Measurements from ENCODE around the gene TMEM203.

The TMEM203 gene

DNA sequence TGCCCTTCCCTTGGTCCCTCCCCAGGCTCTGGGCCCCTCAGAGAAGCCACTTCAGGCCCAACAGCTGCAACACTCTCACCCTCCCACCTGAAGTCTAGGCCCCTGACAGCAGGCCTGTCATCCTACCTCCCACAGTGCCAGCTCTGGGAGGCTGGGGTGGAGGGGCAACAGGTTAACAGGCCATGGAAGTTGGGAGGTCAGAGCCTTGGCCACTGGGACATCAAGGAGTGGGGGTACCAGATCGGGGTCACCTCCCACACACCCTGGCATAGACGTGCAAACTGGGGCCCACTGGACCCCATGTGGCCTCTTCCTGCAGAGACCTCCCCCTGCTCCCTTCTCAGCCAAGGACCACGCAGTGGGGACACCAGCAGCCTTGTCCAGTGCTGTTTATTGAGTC is 14.2 kb downstream of the TMEM203 start:
- Histone ChIP-seq H2AFZ (ENCODE audit: low read depth, low read length) (no peak overlapping the region), H3K4me1 (ENCODE audit: low read length) (peaks cover 18% of the 10 kb centered on the region), H4K20me1 (ENCODE audit: insufficient read depth, low read length) (no peaks in the 10 kb centered on the region), H3K36me3 (replicated peaks; ENCODE audit: low read depth, low read length) (peaks cover 6% of the 10 kb centered on the region), H3K4me2 (ENCODE audit: low read length) (no peak overlapping the region), H3K9ac (ENCODE audit: low read length) (no peak overlapping the region), H3K4me3 (ENCODE audit: low read length) (no peak overlapping the region), H3K27me3 (ENCODE audit: low read depth, low read length) (no peaks in the 10 kb centered on the region), H3K79me2 (ENCODE audit: low read length) (peaks cover 41% of the 10 kb centered on the region), H3K27ac (ENCODE audit: low read length) (no peak overlapping the region), H3K9me3 (ENCODE audit: insufficient read depth, low read length) (no peaks in the 10 kb centered on the region)
- TF ChIP-seq, protein P1, sequence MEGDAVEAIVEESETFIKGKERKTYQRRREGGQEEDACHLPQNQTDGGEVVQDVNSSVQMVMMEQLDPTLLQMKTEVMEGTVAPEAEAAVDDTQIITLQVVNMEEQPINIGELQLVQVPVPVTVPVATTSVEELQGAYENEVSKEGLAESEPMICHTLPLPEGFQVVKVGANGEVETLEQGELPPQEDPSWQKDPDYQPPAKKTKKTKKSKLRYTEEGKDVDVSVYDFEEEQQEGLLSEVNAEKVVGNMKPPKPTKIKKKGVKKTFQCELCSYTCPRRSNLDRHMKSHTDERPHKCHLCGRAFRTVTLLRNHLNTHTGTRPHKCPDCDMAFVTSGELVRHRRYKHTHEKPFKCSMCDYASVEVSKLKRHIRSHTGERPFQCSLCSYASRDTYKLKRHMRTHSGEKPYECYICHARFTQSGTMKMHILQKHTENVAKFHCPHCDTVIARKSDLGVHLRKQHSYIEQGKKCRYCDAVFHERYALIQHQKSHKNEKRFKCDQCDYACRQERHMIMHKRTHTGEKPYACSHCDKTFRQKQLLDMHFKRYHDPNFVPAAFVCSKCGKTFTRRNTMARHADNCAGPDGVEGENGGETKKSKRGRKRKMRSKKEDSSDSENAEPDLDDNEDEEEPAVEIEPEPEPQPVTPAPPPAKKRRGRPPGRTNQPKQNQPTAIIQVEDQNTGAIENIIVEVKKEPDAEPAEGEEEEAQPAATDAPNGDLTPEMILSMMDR (IDR thresholded peaks at IDR 0.05; ENCODE audit: low read depth, low read length): no peak
- no peak for TF ChIP-seq EZH2phosphoT487 (IDR thresholded peaks at IDR 0.05; ENCODE audit: low read depth)

DNA sequence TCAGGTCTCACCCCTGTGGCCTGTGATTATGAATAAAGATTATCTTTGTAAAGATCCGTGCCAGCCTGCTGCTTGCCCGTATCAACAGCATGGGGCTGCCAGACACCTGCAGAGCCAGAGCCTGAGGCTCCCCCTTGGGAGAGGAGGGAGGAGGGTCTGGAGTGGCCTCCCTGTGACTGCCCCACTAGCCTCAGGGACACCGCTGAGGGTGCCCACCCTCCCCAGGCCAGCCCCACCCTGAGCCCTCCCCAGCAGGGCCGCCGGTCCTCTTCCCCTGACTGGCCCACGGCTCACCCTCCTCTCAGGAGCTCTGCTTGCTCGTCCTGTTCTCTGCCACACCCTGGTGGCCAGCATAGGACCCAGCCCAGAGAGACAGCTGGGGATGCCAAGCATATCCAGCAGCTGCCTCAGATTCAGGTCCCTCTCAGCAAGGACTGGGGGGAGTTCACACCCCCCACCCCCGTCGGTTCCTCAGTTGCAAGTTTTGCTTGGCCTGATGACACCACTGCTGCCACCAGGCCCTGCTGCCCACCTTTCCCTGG is 15.1 kb downstream of the TMEM203 start:
- H3K27me3 ChIP-seq (ENCODE audit: low read depth, low read length): no peaks in the 10 kb centered on the region
- H3K9me3 ChIP-seq (ENCODE audit: insufficient read depth, low read length): no peaks in the 10 kb centered on the region
- peaks cover 18% of the 10 kb centered on the region for H3K4me1 ChIP-seq (ENCODE audit: low read length)
- H3K9ac ChIP-seq (ENCODE audit: low read length): no peak overlapping the region
- H3K4me2 ChIP-seq (ENCODE audit: low read length): peak overlapping the region; percentile 90
- H3K4me3 ChIP-seq (ENCODE audit: low read length): no peak overlapping the region
- no peak overlapping the region for H3K27ac ChIP-seq (ENCODE audit: low read length)
- H3K79me2 ChIP-seq (ENCODE audit: low read length): peaks cover 46% of the 10 kb centered on the region
- no peak overlapping the region for H2AFZ ChIP-seq (ENCODE audit: low read depth, low read length)
- no peak for TF ChIP-seq EZH2phosphoT487 (IDR thresholded peaks at IDR 0.05; ENCODE audit: low read depth)
- TF ChIP-seq, protein P1 (IDR thresholded peaks at IDR 0.05; ENCODE audit: low read depth, low read length): no peak
- H4K20me1 ChIP-seq (ENCODE audit: insufficient read depth, low read length): no peaks in the 10 kb centered on the region
- H3K36me3 ChIP-seq (replicated peaks; ENCODE audit: low read depth, low read length): peaks cover 8% of the 10 kb centered on the region

DNA sequence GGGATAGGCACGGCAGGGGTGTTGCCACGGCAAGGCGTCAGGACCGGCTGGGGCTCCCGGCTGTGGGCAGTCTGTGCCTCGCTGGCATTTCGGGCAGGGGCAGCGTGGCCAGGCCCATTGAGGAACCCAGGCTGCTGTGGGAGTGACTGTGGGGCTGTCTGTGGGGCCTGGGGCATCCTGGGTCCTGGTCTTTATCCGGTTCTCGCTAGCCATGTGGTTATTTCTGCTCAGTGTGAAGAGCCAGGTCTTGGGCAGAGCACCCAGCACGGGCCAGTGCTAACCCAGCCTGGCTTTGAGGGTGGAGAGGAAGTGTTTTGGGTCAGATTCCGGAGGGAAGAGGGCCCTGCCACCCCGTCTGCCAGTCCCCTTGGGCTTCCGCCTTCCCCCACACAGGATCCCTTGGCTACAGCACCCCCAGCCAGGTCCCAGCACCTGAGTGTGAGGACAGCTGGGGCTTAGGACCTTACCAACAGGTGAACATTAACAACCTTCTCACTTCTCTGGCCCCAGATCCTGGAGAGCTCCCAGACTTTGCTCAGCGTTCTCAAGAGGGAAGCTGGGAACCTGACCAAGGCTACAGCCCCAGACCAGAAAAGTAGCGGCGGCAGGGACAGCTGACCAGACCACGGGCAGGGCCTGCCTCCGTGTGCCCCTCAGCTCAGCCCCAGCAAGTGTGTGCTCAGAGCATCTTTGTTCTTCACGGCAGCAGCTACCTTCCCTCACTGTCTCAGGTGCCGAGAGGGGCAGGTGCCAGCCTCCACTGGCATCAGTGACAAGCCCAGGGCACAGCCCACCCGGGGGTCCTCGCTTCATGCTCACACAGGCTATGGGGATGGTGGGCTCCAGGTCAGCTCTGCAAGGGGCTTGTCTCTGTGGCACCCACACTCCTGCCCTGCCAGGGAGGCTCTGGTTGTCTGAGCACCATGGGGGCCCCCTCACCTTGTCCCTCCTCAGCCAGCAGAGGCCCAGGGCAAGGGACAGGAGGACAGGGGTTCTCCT is 15.9 kb downstream of the TMEM203 start:
- H3K27ac ChIP-seq (ENCODE audit: low read length): peak overlapping the region; percentile 80
- H3K9ac ChIP-seq (ENCODE audit: low read length): peak overlapping the region; percentile 80
- no peaks in the 10 kb centered on the region for H3K27me3 ChIP-seq (ENCODE audit: low read depth, low read length)
- peaks cover 46% of the 10 kb centered on the region for H3K79me2 ChIP-seq (ENCODE audit: low read length)
- TF ChIP-seq, protein P1 (IDR thresholded peaks at IDR 0.05; ENCODE audit: low read depth, low read length): no peak
- no peak for TF ChIP-seq EZH2phosphoT487 (IDR thresholded peaks at IDR 0.05; ENCODE audit: low read depth)
- H3K9me3 ChIP-seq (ENCODE audit: insufficient read depth, low read length): no peaks in the 10 kb centered on the region
- H3K4me1 ChIP-seq (ENCODE audit: low read length): peaks cover 18% of the 10 kb centered on the region
- H3K4me3 ChIP-seq (ENCODE audit: low read length): peak overlapping the region; percentile 86
- H2AFZ ChIP-seq (ENCODE audit: low read depth, low read length): no peak overlapping the region
- no peaks in the 10 kb centered on the region for H4K20me1 ChIP-seq (ENCODE audit: insufficient read depth, low read length)
- H3K4me2 ChIP-seq (ENCODE audit: low read length): peak overlapping the region; percentile 90
- H3K36me3 ChIP-seq (replicated peaks; ENCODE audit: low read depth, low read length): peaks cover 8% of the 10 kb centered on the region

Data from OCI-LY3 (cell line).